Stomach (tissue), 9 donors: ENCODE data around the gene KRT13. TPM values are rescaled to one million over a fixed set of nuclear protein-coding genes. Genes with fewer than 3 reads are reported as not detected.
A peak's percentile ranks its signal among the peaks of the same experiment; 100 is the strongest.

Experiments used
- DNase-seq, 2 donors: peaks; one replicate each; pipeline versions ENCODE4 v3.0.0 to v3.0.0-alpha.2; 2013 to 2019
- H3K27ac ChIP-seq, 5 donors: fragments of 200-600 bp in 4 of 5; sonication (generic) in 4 of 5; one replicate each; pipeline ENCODE4 v1.5.1; 2013 to 2019; ENCODE audit warnings: mild to moderate bottlenecking in 1 of 5, moderate library complexity in 1 of 5
- H3K27me3 ChIP-seq, 3 donors: fragments of 200-600 bp; sonication (generic); one replicate each; pipeline ENCODE4 v1.5.1; 2017 to 2019; ENCODE audit warnings: mixed run types in 1 of 3
- H3K36me3 ChIP-seq, 4 donors: fragments of 200-600 bp; sonication (generic); 1 replicate in 3 of 4; 2 replicates in 1 of 4; pipeline ENCODE4 v1.5.1; 2016 to 2019
- H3K4me1 ChIP-seq, 4 donors: fragments of 200-600 bp; sonication (generic); one replicate each; pipeline ENCODE4 v1.5.1; 2016 to 2019
- H3K4me3 ChIP-seq, 4 donors: fragments of 200-600 bp; sonication (generic) in 3 of 4; one replicate each; pipeline ENCODE4 v1.5.1; 2016 to 2019; ENCODE audit warnings: mild to moderate bottlenecking in 1 of 4
- H3K9me3 ChIP-seq, 4 donors: fragments of 200-600 bp; sonication (generic); one replicate each; pipeline ENCODE4 v1.5.1; 2016 to 2019
- EP300 ChIP-seq: sonication (generic); formaldehyde crosslinking; IDR thresholded peaks from one replicate; pipeline ENCODE4 v1.6.1; 2017; ENCODE audit warnings: antibody characterized with exemption
- POLR2A ChIP-seq, 4 donors: fragments of 450-650 bp; IDR thresholded peaks; one replicate each; pipeline ENCODE4 v1.6.1; 2016; ENCODE audit warnings: antibody characterized with exemption in 4 of 4, control low read depth in 2 of 4, mild to moderate bottlenecking in 1 of 4, moderate library complexity in 1 of 4
- POLR2AphosphoS5 ChIP-seq, 3 donors: sonication (generic); formaldehyde crosslinking; IDR thresholded peaks; one replicate each; pipeline ENCODE4 v1.6.1; 2016; ENCODE audit warnings: antibody characterized with exemption in 3 of 3
- WGBS, 5 donors: extraction: QIAGEN DNeasy Blood & Tissue Kit in 3 of 5; methylation state at CpG; one replicate each; pipeline versions ENCODE4 v1.1.5 to v1.1.7; 2013 to 2018; 5-methylcytosine and 5-hydroxymethylcytosine counted together
- intact Hi-C: fragments of 100-400 bp; cut with DNase I; formaldehyde crosslinking; loops from one replicate; pipeline ENCODE4 v1.15.1; 2023; ENCODE audit warnings: low total_unique reads
- polyA plus RNA-seq, 3 donors: library from polyadenylated mRNA; stranded (reverse); fragments of 200-250 nt; gene quantifications; one replicate each; pipeline ENCODE4 v1.2.3, GENCODE V29; 2013
- total RNA-seq, 5 donors: library from RNA; depleted of rRNA; stranded (reverse); fragments of >200 nt; gene quantifications; one replicate each; pipeline versions ENCODE4 v1.1.0 to v1.2.3, GENCODE V29; 2014 to 2016
- TF ChIP-seq, protein P1 (sequence below), 7 experiments: fragments of 450-650 bp in 4 of 7; fragments of 200-600 bp in 3 of 7; sonication (generic) in 3 of 7; IDR thresholded peaks; one replicate each; pipeline ENCODE4 v1.5.1; 2016 to 2019; ENCODE audit warnings: antibody characterized with exemption in 7 of 7, control low read depth in 2 of 7, mild to moderate bottlenecking in 1 of 7
- donor health status: healthy with polysubstance abuse.
- donor health status: Bipolar disorder and iron deficiency.
- donor health status: healthy.

KRT13 gene
- total and polyA plus RNA-seq, 8 donors, result 1.1 to 12,460 (median 16.2) TPM; not detected in 1

DNA sequence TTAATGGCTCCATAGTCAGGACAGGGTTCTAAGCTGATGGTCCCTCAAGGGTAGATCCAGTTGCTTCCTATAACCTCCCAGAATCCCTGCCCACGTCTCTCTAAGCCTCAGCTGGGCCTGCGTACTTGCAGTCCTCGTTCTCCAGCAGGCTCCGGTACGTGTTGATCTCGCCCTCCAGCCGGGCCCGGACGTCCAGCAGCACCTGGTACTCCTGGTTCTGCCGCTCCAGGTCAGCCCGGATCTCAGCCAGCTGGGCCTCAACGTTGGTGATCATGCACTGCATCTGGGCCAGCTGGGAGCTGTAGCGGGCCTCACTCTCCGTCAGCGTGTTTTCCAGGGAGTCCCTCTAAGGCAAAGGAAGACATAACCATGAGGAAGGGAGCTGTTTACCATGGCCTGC, 42.7 kb downstream of the KRT13 start:
- Histone ChIP-seq H3K4me3 (no peak overlapping the region), H3K4me1 (peaks cover 0 to 11% (median 3%) of the 10 kb centered on the region in 4 donors), H3K27me3 (no peaks in the 10 kb centered on the region), H3K9me3 (peaks cover 0 to 3% (median 0%) of the 10 kb centered on the region in 4 donors), H3K27ac (no peak overlapping the region), H3K36me3 (no peaks in the 10 kb centered on the region)
- intact Hi-C loops, result no loop called here
- TF ChIP-seq, protein P1, sequence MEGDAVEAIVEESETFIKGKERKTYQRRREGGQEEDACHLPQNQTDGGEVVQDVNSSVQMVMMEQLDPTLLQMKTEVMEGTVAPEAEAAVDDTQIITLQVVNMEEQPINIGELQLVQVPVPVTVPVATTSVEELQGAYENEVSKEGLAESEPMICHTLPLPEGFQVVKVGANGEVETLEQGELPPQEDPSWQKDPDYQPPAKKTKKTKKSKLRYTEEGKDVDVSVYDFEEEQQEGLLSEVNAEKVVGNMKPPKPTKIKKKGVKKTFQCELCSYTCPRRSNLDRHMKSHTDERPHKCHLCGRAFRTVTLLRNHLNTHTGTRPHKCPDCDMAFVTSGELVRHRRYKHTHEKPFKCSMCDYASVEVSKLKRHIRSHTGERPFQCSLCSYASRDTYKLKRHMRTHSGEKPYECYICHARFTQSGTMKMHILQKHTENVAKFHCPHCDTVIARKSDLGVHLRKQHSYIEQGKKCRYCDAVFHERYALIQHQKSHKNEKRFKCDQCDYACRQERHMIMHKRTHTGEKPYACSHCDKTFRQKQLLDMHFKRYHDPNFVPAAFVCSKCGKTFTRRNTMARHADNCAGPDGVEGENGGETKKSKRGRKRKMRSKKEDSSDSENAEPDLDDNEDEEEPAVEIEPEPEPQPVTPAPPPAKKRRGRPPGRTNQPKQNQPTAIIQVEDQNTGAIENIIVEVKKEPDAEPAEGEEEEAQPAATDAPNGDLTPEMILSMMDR (IDR thresholded peaks at IDR 0.05), result no peak
- TF ChIP-seq POLR2A (IDR thresholded peaks at IDR 0.05), result no peak
- TF ChIP-seq EP300, result no peak
- TF ChIP-seq POLR2AphosphoS5 (IDR thresholded peaks at IDR 0.05), result no peak
- 68 to 80% (median 79%) methylated on average over 14 to 15 of the region's 15 CpGs for WGBS, 5 donors
- DNase-seq, result no peak

- DNase-seq, result peak in 1 of 2 donors; percentile 20
- Histone ChIP-seq H3K36me3 (no peaks in the 10 kb centered on the region), H3K9me3 (no peaks in the 10 kb centered on the region), H3K4me1 (no peaks in the 10 kb centered on the region), H3K27me3 (peaks cover 0 to 6% (median 0%) of the 10 kb centered on the region in 3 donors), H3K27ac (no peak overlapping the region), H3K4me3 (no peak overlapping the region)
- TF ChIP-seq, protein P1 (IDR thresholded peaks at IDR 0.05), result no peak
- TF ChIP-seq POLR2A (IDR thresholded peaks at IDR 0.05) (no peak), EP300 (no peak), POLR2AphosphoS5 (IDR thresholded peaks at IDR 0.05) (no peak)
- WGBS, 5 donors, result 67 to 89% (median 77%) methylated on average over 4 of the region's 4 CpGs
- intact Hi-C loops, result no loop called here
Observed at GRCh38 chr17:41457676-41458075, 47.7 kb downstream of the KRT13 start.

DNA sequence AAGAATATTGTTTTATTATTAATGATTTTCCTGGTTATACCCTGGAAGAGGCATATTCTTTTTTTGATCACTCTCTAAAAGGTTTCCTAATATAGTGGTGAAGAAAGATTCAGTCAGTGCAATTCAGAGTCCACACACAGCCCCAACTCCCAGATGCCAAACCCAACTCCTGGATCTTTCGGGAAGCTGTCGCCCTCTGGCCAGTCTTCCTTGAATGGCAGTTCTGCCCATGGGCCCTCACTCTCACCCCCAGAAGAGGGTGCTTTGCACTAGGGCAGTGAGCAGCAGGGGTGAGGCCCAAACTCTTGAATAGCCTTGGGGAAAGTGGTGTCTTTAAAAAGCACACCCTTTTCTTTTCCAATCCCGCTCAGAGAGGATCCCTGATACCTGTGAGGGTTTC, 49.2 kb downstream of the KRT13 start:
- Histone ChIP-seq H3K36me3 (no peaks in the 10 kb centered on the region), H3K9me3 (no peaks in the 10 kb centered on the region), H3K27ac (no peak overlapping the region), H3K4me3 (no peak overlapping the region), H3K27me3 (peaks cover 0 to 6% (median 0%) of the 10 kb centered on the region in 3 donors), H3K4me1 (no peaks in the 10 kb centered on the region)
- no peak for TF ChIP-seq POLR2A (IDR thresholded peaks at IDR 0.05)
- no peak for TF ChIP-seq EP300
- TF ChIP-seq, protein P1 (IDR thresholded peaks at IDR 0.05), result no peak
- no peak for TF ChIP-seq POLR2AphosphoS5 (IDR thresholded peaks at IDR 0.05)
- intact Hi-C loops, result no loop called here
- 77 to 88% (median 85%) methylated on average over 3 of the region's 3 CpGs for WGBS, 5 donors
- DNase-seq, result no peak

DNA sequence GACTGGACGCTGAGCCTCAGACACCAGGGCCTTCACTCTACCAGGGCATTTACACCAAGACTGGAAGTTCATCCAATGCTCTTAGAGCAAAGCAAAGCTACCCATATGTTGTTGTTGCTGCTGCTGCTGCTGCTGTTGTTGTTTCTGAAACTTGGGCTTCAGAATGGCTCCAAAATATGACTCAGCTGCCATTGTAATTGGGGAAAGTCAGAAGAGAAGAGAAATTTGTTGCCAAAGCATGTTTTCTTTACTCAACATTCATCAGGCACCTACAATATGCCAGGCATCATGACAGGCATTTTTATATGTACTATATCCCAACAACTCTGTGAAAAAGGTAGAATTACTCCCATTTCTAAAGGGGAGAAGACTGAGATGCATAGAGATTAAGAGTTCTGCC, 50.2 kb downstream of the KRT13 start:
- Histone ChIP-seq H3K4me3 (no peak overlapping the region), H3K36me3 (no peaks in the 10 kb centered on the region), H3K27me3 (peaks cover 0 to 6% (median 0%) of the 10 kb centered on the region in 3 donors), H3K27ac (no peak overlapping the region), H3K9me3 (no peaks in the 10 kb centered on the region), H3K4me1 (no peaks in the 10 kb centered on the region)
- intact Hi-C loops, result no loop called here
- WGBS, 5 donors, result 80 to 100% (median 93%) methylated on average over 1 of the region's 1 CpG
- no peak for DNase-seq
- TF ChIP-seq POLR2A (IDR thresholded peaks at IDR 0.05), result no peak
- TF ChIP-seq, protein P1 (IDR thresholded peaks at IDR 0.05), result no peak
- TF ChIP-seq EP300, result no peak
- TF ChIP-seq POLR2AphosphoS5 (IDR thresholded peaks at IDR 0.05), result no peak
